ENCODE data around the gene SMYD3.

SMYD3 gene

GRCh38 chr1:246519514-246519913 lies 12.4 kb upstream of the SMYD3 start:
- H3K4me3 ChIP-seq (replicated peaks; ENCODE audit: insufficient read depth, low read length): no peak overlapping the region
- TF ChIP-seq REST (IDR thresholded peaks at IDR 0.05; ENCODE audit: insufficient replicate concordance, low read depth) (no peak), SPI1 (IDR thresholded peaks at IDR 0.05; ENCODE audit: borderline replicate concordance, low read depth) (no peak), POLR2AphosphoS5 (IDR thresholded peaks at IDR 0.05; ENCODE audit: low read depth) (no peak), CTCF (IDR thresholded peaks at IDR 0.05; ENCODE audit: insufficient read depth, low read length) (no peak), GABPA (IDR thresholded peaks at IDR 0.05; ENCODE audit: low read depth) (no peak)
- H3K27ac ChIP-seq (replicated peaks): no peak overlapping the region
- no peak for DNase-seq (ENCODE audit: low read depth in 1 of 2, low spot score in 1 of 2)
- H3K27me3 ChIP-seq (ENCODE audit: insufficient read depth, poor library complexity, severe bottlenecking): no peaks in the 10 kb centered on the region

- Histone ChIP-seq H3K4me3 (replicated peaks; ENCODE audit: insufficient read depth, low read length) (no peak overlapping the region), H3K27ac (replicated peaks) (no peak overlapping the region), H3K27me3 (ENCODE audit: insufficient read depth, poor library complexity, severe bottlenecking) (no peaks in the 10 kb centered on the region)
- no peak for DNase-seq (ENCODE audit: low read depth in 1 of 2, low spot score in 1 of 2)
- TF ChIP-seq CTCF (IDR thresholded peaks at IDR 0.05; ENCODE audit: insufficient read depth, low read length) (no peak), GABPA (IDR thresholded peaks at IDR 0.05; ENCODE audit: low read depth) (no peak), SPI1 (IDR thresholded peaks at IDR 0.05; ENCODE audit: borderline replicate concordance, low read depth) (no peak), REST (IDR thresholded peaks at IDR 0.05; ENCODE audit: insufficient replicate concordance, low read depth) (no peak), POLR2AphosphoS5 (IDR thresholded peaks at IDR 0.05; ENCODE audit: low read depth) (no peak)
These were observed 11.6 kb upstream of the SMYD3 start for GRCh38 chr1:246518456-246519205.

GRCh38 chr1:246517391-246517790 lies 10.3 kb upstream of the SMYD3 start:
- no peaks in the 10 kb centered on the region for H3K27me3 ChIP-seq (ENCODE audit: insufficient read depth, poor library complexity, severe bottlenecking)
- H3K27ac ChIP-seq (replicated peaks): no peak overlapping the region
- H3K4me3 ChIP-seq (replicated peaks; ENCODE audit: insufficient read depth, low read length): no peak overlapping the region
- no peak for DNase-seq (ENCODE audit: low read depth in 1 of 2, low spot score in 1 of 2)
- TF ChIP-seq SPI1 (IDR thresholded peaks at IDR 0.05; ENCODE audit: borderline replicate concordance, low read depth) (no peak), GABPA (IDR thresholded peaks at IDR 0.05; ENCODE audit: low read depth) (no peak), REST (IDR thresholded peaks at IDR 0.05; ENCODE audit: insufficient replicate concordance, low read depth) (no peak), CTCF (IDR thresholded peaks at IDR 0.05; ENCODE audit: insufficient read depth, low read length) (no peak), POLR2AphosphoS5 (IDR thresholded peaks at IDR 0.05; ENCODE audit: low read depth) (no peak)
